ENCODE measurements around the gene KLF16. TPM values are rescaled to one million over a fixed set of nuclear protein-coding genes. Genes with fewer than 3 reads are reported as not detected.

KLF16 gene
- total and polyA plus RNA-seq, 9 of the 15 experiments (the other 6 are each of a cell fraction or from before 2014, with no cell fraction given) = 0.04 to 60.4 (median 6.8) TPM

DNA sequence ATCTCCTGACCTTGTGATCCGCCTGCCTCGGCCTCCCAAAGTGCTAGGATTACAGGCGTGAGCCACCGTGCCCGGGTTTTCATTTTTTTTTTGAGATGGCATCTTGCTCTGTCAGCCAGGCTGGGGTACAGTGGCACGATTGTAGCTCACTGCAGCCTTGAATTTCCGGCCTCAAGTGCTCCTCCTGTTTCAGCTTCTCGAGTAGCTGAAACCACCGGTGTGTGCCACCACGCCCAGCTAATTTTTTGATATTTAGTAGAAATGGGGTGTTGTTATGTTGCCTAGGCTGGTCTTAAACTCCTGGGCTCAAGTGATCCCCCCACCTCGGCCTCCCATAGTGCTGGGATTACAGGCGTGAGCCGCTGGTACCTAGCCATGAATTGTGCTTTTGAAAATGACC lies 47.7 kb upstream of the KLF16 start:
- intact Hi-C loops (cut with micrococcal nuclease) = no loop called here
- 97% methylated on average over 10 of the region's 13 CpGs for WGBS (ENCODE audit: insufficient coverage, low coverage, missing lambda C conversion rate)
- TF ChIP-seq ZNF407 (IDR thresholded peaks at IDR 0.05; ENCODE audit: low read depth) (no peak), KAT2B (IDR thresholded peaks at IDR 0.05; ENCODE audit: low read depth, low read length) (no peak), ZBTB11 (CRISPR knock-in tag; IDR thresholded peaks at IDR 0.05) (no peak), CXXC5 (CRISPR knock-in tag; IDR thresholded peaks at IDR 0.05) (no peak), MED1 (CRISPR knock-in tag; IDR thresholded peaks at IDR 0.05; ENCODE audit: borderline replicate concordance) (no peak)
- TF ChIP-seq, protein P1, sequence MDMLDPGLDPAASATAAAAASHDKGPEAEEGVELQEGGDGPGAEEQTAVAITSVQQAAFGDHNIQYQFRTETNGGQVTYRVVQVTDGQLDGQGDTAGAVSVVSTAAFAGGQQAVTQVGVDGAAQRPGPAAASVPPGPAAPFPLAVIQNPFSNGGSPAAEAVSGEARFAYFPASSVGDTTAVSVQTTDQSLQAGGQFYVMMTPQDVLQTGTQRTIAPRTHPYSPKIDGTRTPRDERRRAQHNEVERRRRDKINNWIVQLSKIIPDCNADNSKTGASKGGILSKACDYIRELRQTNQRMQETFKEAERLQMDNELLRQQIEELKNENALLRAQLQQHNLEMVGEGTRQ (CRISPR knock-in tag; IDR thresholded peaks at IDR 0.05) = no peak
- TF ChIP-seq, protein P2, sequence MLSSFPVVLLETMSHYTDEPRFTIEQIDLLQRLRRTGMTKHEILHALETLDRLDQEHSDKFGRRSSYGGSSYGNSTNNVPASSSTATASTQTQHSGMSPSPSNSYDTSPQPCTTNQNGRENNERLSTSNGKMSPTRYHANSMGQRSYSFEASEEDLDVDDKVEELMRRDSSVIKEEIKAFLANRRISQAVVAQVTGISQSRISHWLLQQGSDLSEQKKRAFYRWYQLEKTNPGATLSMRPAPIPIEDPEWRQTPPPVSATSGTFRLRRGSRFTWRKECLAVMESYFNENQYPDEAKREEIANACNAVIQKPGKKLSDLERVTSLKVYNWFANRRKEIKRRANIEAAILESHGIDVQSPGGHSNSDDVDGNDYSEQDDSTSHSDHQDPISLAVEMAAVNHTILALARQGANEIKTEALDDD (IDR thresholded peaks at IDR 0.05) = no peak

More for the DNA sequence above, 47.7 kb upstream of the KLF16 start:
- Histone ChIP-seq H3K4me1 (replicated peaks in 1 of 2; ENCODE audit: control insufficient read depth in 2 of 2, insufficient read depth in 2 of 2, low read length in 2 of 2) (peaks cover 5 to 63% of the 10 kb centered on the region in 2 experiments; a peak in 4 of 5 replicates), H3K9me3 (replicated peaks; ENCODE audit: control insufficient read depth, insufficient read depth, low read depth, low read length) (no peaks in the 10 kb centered on the region), H2AFZ (ENCODE audit: low read depth, low read length) (no peak overlapping the region), H3K4me2 (ENCODE audit: insufficient read depth, low read length) (no peak overlapping the region), H3K79me2 (ENCODE audit: control insufficient read depth, insufficient read depth, low read length) (peaks cover 78% of the 10 kb centered on the region), H3K4me3 (no peak overlapping the region), H3K27ac (ENCODE audit: extremely low read depth, low read depth, low read length) (no peak overlapping the region), H3K36me3 (ENCODE audit: control insufficient read depth, insufficient read depth, low read length) (peaks cover 54% of the 10 kb centered on the region; the same call in 1 of the 3 replicates), H3K9ac (ENCODE audit: insufficient read depth in 1 of 2, low read depth in 2 of 2, low read length in 2 of 2) (no peak overlapping the region), H4K20me1 (replicated peaks; ENCODE audit: control insufficient read depth, insufficient read depth, low read length) (no peaks in the 10 kb centered on the region; the same call in 1 of the 2 replicates), H3K9me1 (ENCODE audit: control insufficient read depth, insufficient read depth, low read length) (no peaks in the 10 kb centered on the region), H3K27me3 (ENCODE audit: control insufficient read depth in 2 of 2, insufficient read depth in 2 of 2, low read length in 2 of 2) (no peaks in the 10 kb centered on the region)
- no TSS peak for BruUV-seq (replicated peaks)
- in situ Hi-C loops (cut with MboI) = no loop called here
- CTCF ChIA-PET (ENCODE audit: low intra/inter-chr PET ratio) = no interaction called here
- no peak for ATAC-seq
- no peak for DNase-seq (ENCODE audit: extremely low read depth in 1 of 4, low spot score in 3 of 4)
- no peak for FAIRE-seq
- POLR2A ChIA-PET = interaction anchor here (0.6 to 1.4 kb wide), 4 partner anchors 9 to 361 kb away, joined by 3 to 4 read pairs (median 3); no protein-coding TSS in a partner anchor
